WTC11 (cell line): Measurements from ENCODE around the gene POMC. TPM values are rescaled to one million over a fixed set of nuclear protein-coding genes. Genes with fewer than 3 reads are reported as not detected.

Experiments
- total RNA-seq: library from RNA; stranded (reverse); gene quantifications from 3 replicates; pipeline ENCODE4 v1.2.3, GENCODE V29; 2021

Gene POMC
- total RNA-seq, 1 experiment from 2014 or later = 3.2 TPM

Other genes starting within 250 kb of the POMC start
- 37.1 to 41.7 TPM (median 39.4 TPM) in 3 replicates for gene ADCY3, start 248.3 kb downstream of the POMC start, total RNA-seq
- 3.8 to 5.4 TPM (median 5.0 TPM) in 3 replicates for gene DNAJC27, start 196.6 kb downstream of the POMC start, total RNA-seq
- gene EFR3B, start 126.5 kb downstream of the POMC start, total RNA-seq = 8.9 to 10.1 TPM (median 9.7 TPM) in 3 replicates
- gene DNMT3A, start 173.3 kb upstream of the POMC start, total RNA-seq = 154 to 162 TPM (median 154 TPM) in 3 replicates